Body of pancreas (tissue), 4 donors: ENCODE data around the gene MED14.

Source experiments
- POLR2A ChIP-seq, 3 donors: fragments of 450-650 bp; IDR thresholded peaks; one replicate each; pipeline ENCODE4 v1.6.1; 2016; ENCODE audit warnings: antibody characterized with exemption in 3 of 3, mild to moderate bottlenecking in 2 of 3
- TF ChIP-seq, protein P1 (sequence below), 7 experiments: fragments of 450-650 bp in 4 of 7; fragments of 200-600 bp in 3 of 7; sonication (generic) in 3 of 7; IDR thresholded peaks; one replicate each; pipeline ENCODE4 v1.5.1; 2016 to 2019; ENCODE audit warnings: antibody characterized with exemption in 7 of 7

DNA sequence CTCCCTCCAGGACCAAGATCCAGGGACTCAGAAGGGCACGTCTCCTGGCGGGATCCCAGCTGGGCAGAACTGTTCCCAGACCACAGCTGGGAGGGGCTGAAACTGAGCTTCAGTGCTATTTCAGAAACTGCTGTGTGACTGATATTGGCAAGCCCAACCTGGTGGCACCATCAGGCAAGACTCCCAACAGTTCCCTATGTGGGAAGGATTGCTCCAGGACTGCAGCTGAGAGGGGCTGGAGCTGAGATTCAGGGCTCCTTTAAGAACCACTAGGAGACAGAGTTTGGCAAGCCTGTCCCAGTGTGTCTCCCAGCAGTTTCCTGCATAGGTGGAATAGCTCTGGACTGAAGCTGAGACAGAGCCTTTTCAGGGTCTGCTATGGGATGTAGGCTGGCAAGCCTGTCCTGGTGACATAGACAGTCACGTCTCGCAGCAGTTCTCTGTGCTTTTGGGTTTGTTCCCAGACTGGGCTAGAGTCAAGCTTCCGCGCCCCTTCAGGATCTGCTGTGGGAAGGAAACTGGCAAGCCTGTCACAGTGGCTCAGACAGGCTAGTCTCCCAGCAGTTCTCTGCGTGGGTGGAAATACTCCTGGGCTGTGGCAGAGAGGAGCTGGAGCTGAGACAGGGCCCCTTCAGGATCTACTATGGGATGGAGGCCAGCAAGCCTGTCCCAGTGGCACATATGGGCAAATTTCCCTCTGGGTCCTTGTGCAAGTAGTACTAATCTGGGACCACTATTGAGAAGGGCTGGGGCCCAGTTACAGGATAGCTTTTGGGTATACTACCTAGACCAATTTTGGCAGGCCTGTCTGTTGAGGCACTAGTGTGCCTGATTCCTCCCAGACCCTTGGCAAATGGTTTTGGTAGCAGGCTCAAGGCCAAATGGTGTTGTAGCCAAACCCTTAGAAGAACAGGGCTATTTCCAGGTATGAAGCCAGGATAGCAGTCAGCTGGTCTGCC is 20.2 kb upstream of the MED14 start:
- TF ChIP-seq, protein P1, sequence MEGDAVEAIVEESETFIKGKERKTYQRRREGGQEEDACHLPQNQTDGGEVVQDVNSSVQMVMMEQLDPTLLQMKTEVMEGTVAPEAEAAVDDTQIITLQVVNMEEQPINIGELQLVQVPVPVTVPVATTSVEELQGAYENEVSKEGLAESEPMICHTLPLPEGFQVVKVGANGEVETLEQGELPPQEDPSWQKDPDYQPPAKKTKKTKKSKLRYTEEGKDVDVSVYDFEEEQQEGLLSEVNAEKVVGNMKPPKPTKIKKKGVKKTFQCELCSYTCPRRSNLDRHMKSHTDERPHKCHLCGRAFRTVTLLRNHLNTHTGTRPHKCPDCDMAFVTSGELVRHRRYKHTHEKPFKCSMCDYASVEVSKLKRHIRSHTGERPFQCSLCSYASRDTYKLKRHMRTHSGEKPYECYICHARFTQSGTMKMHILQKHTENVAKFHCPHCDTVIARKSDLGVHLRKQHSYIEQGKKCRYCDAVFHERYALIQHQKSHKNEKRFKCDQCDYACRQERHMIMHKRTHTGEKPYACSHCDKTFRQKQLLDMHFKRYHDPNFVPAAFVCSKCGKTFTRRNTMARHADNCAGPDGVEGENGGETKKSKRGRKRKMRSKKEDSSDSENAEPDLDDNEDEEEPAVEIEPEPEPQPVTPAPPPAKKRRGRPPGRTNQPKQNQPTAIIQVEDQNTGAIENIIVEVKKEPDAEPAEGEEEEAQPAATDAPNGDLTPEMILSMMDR (IDR thresholded peaks at IDR 0.05): no peak
- TF ChIP-seq POLR2A (IDR thresholded peaks at IDR 0.05): no peak
